K562 (cell line): ENCODE measurements around the gene KMT2C. TPM values are rescaled to one million over a fixed set of nuclear protein-coding genes. Genes with fewer than 3 reads are reported as not detected.

Source experiments
- C11orf30 ChIP-seq: fragments of 450-650 bp; IDR thresholded peaks from 2 replicates; pipeline ENCODE4 v1.6.1; 2016; ENCODE audit warnings: low read depth, mild to moderate bottlenecking
- CAMTA2 ChIP-seq: fragments of 250-450 bp; sonication (Bioruptor Pico); conservative IDR thresholded peaks from 2 replicates; pipeline ENCODE4 v1.5.1; 2022
- CHD1 ChIP-seq: fragments of 200-600 bp; sonication (generic); IDR thresholded peaks from one replicate; pipeline ENCODE4 v1.6.1; 2012; ENCODE audit warnings: mild to moderate bottlenecking, moderate library complexity, low read length, inconsistent platforms
- CSDE1 ChIP-seq, 2 experiments: fragments of 450-650 bp; IDR thresholded peaks; 2 replicates each; pipeline ENCODE4 v1.6.1; 2016; ENCODE audit warnings: mild to moderate bottlenecking in 1 of 2
- ELF2 ChIP-seq: fragments of 250-450 bp; sonication (Bioruptor Pico); IDR thresholded peaks from 2 replicates; pipeline ENCODE4 v1.5.0; 2021; ENCODE audit warnings: mild to moderate bottlenecking
- KAT2B ChIP-seq: IDR thresholded peaks from one replicate; pipeline ENCODE4 v1.6.1; 2012; ENCODE audit warnings: low read depth, mild to moderate bottlenecking, control low read depth, inconsistent platforms, low read length, moderate library complexity
- NR1H2 ChIP-seq: sonication (generic); formaldehyde crosslinking; IDR thresholded peaks from 2 replicates; pipeline ENCODE4 v1.4.0; 2020; ENCODE audit warnings: mild to moderate bottlenecking, missing genetic modification reagents
- POLR2G ChIP-seq: fragments of 200-400 bp; formaldehyde crosslinking; IDR thresholded peaks from 2 replicates; pipeline ENCODE4 v1.6.1; 2017; ENCODE audit warnings: low read depth, mild to moderate bottlenecking, antibody characterized with exemption, low read length, moderate library complexity
- PRDM10 ChIP-seq: fragments of 450-650 bp; IDR thresholded peaks from 2 replicates; pipeline ENCODE4 v1.6.1; 2018; ENCODE audit not compliant: partially characterized antibody
- SFPQ ChIP-seq: fragments of 200-400 bp; formaldehyde crosslinking; IDR thresholded peaks from 2 replicates; pipeline ENCODE4 v1.6.1; 2017; ENCODE audit warnings: mild to moderate bottlenecking, low read depth, low read length, moderate library complexity
- TCF7L2 ChIP-seq: fragments of 150-350 bp; IDR thresholded peaks from 2 replicates; pipeline ENCODE4 v1.6.1; 2016; ENCODE audit warnings: low read depth, mild to moderate bottlenecking, low read length, moderate library complexity
- ZFP1 ChIP-seq: fragments of 450-650 bp; formaldehyde crosslinking; IDR thresholded peaks from 2 replicates; pipeline ENCODE4 v1.4.0; 2020; ENCODE audit warnings: mild to moderate bottlenecking, mixed read lengths
- ZNF318 ChIP-seq, 2 experiments: fragments of 450-650 bp; IDR thresholded peaks; 2 replicates each; pipeline ENCODE4 v1.6.1; 2016; ENCODE audit warnings: mild to moderate bottlenecking in 2 of 2, borderline replicate concordance in 1 of 2, low read depth in 1 of 2, moderate library complexity in 1 of 2
- ZNF586 ChIP-seq: fragments of 450-650 bp; formaldehyde crosslinking; conservative IDR thresholded peaks from 2 replicates; pipeline ENCODE4 v1.4.0; 2020; ENCODE audit warnings: mild to moderate bottlenecking, moderate library complexity
- polyA plus RNA-seq, 8 experiments: library from polyadenylated mRNA; depleted of rRNA in 4 of 8; stranded (reverse) in 5 of 8; unstranded in 3 of 8; fragments of >200 nt; fragmentation: Nextera tagmentation in 2 of 8; fragmentation: Illumina TruSeq in 1 of 8; extraction: Ambion mirVana in 2 of 8; extraction: Trizol in 1 of 8; gene quantifications; 2 replicates each; pipeline versions ENCODE4 v1.2.1 to v1.2.3, GENCODE V29; 2011 to 2014; ENCODE audit warnings: inconsistent platforms in 1 of 8, missing spikeins in 1 of 8
- total RNA-seq, 7 experiments: library from RNA; depleted of rRNA in 6 of 7; stranded (reverse); fragments of >200 nt in 6 of 7; fragmentation: Illumina TruSeq in 2 of 7; extraction: Trizol in 2 of 7; gene quantifications; 2 replicates each; pipeline versions ENCODE4 v1.2.1 to v1.2.3, GENCODE V29; 2011 to 2021; ENCODE audit warnings: low replicate concordance in 1 of 7

KMT2C gene
- total and polyA plus RNA-seq, 9 of the 15 experiments (the other 6 are each of a cell fraction or from before 2014, with no cell fraction given) = 4.9 to 67.8 (median 27.1) TPM

- TF ChIP-seq POLR2G = no peak
- no peak for TF ChIP-seq ELF2 (CRISPR knock-in tag)
- TF ChIP-seq C11orf30 = no peak
- no peak for TF ChIP-seq CSDE1 (IDR thresholded peaks at IDR 0.05)
- no peak for TF ChIP-seq ZNF586 (CRISPR knock-in tag)
- no peak for TF ChIP-seq CHD1
- TF ChIP-seq ZFP1 = no peak
- no peak for TF ChIP-seq ZNF318 (IDR thresholded peaks at IDR 0.05; ENCODE audit: borderline replicate concordance in 1 of 2, low read depth in 1 of 2)
- no peak for TF ChIP-seq NR1H2 (CRISPR knock-in tag)
- no peak for TF ChIP-seq TCF7L2
- no peak for TF ChIP-seq KAT2B
- TF ChIP-seq PRDM10 = no peak
- no peak for TF ChIP-seq SFPQ
- TF ChIP-seq CAMTA2 (CRISPR knock-in tag) = no peak
These were observed 320.6 kb downstream of the KMT2C start (continued) for GRCh38 chr7:152115021-152115718.
